A549 (cell line): ENCODE data around the gene DKC1. TPM values are rescaled to one million over a fixed set of nuclear protein-coding genes. Genes with fewer than 3 reads are reported as not detected.

Experiments used
- ATAC-seq, 2 experiments: fragments of 200-7000 bp in 1 of 2; fragments of >200 bp in 1 of 2; cut with Nextera tagmentation in 1 of 2; cut with Tn5 transposase in 1 of 2; 3 replicates each; pipeline versions ENCODE4 v1.8.0 to v1.9.1; 2018 to 2020; ENCODE audit warnings: mild to moderate bottlenecking in 1 of 2, moderate library complexity in 1 of 2
- CTCF ChIA-PET: fragments of 300-600 bp; sonication (Branson Sonifier 250); formaldehyde crosslinking; extraction: SDS; loops from one replicate; lab custom pipeline; 2021; ENCODE audit warnings: antibody characterized with exemption, inconsistent platforms; lab: Yijun Ruan, JAX
- POLR2A ChIA-PET: fragments of 350-600 bp; formaldehyde crosslinking; extraction: SDS; loops from one replicate; lab custom pipeline; 2021; ENCODE audit warnings: antibody characterized with exemption, inconsistent platforms; lab: Yijun Ruan, JAX
- DNase-seq, 2 experiments: peaks; one replicate each; pipeline versions ENCODE4 v3.0.0 to v3.0.0-alpha.2; 2011 to 2016; ENCODE audit warnings: low read depth in 1 of 2, low spot score in 1 of 2
- FAIRE-seq: peaks from 2 replicates; lab custom pipeline; 2011; peaks lifted over from hg19 to GRCh38; lab: Jason Lieb, UNC
- H3K27ac ChIP-seq, 2 experiments: fragments of >200 bp; sonication (Bioruptor Twin); formaldehyde crosslinking; 3 replicates each; pipeline ENCODE4 v1.5.1; 2016 to 2017
- H3K4me1 ChIP-seq: fragments of >200 bp; sonication (Bioruptor Twin); formaldehyde crosslinking; 3 replicates; pipeline ENCODE4 v1.6.1; 2016
- H3K4me2 ChIP-seq: fragments of >200 bp; sonication (Bioruptor Twin); formaldehyde crosslinking; 3 replicates; pipeline ENCODE4 v1.6.1; 2016
- H3K4me3 ChIP-seq: fragments of >200 bp; sonication (Bioruptor Twin); formaldehyde crosslinking; 3 replicates; pipeline ENCODE4 v1.5.1; 2016
- H3K9me3 ChIP-seq: fragments of >200 bp; sonication (Bioruptor Twin); formaldehyde crosslinking; 3 replicates; pipeline ENCODE4 v1.6.1; 2016
- BHLHE40 ChIP-seq: IDR thresholded peaks from 2 replicates; pipeline ENCODE4 v1.6.1; 2012; ENCODE audit warnings: low read depth, low read length, inconsistent platforms
- EHF ChIP-seq: fragments of 250-450 bp; sonication (Bioruptor Pico); IDR thresholded peaks from 2 replicates; pipeline ENCODE4 v1.5.0; 2020; ENCODE audit warnings: mild to moderate bottlenecking
- FOSL2 ChIP-seq, 2 experiments: fragments of 450-650 bp in 1 of 2; fragments of >200 bp in 1 of 2; sonication (Bioruptor Twin) in 1 of 2; formaldehyde crosslinking; IDR thresholded peaks; 2 replicates each; pipeline versions ENCODE4 v1.5.0 to v1.6.1; 2016 to 2020; ENCODE audit warnings: mild to moderate bottlenecking in 1 of 2, moderate library complexity in 1 of 2
- GATA3 ChIP-seq: IDR thresholded peaks from 2 replicates; pipeline ENCODE4 v1.6.1; 2012; ENCODE audit warnings: borderline replicate concordance
- HMGXB4 ChIP-seq: fragments of 250-450 bp; sonication (Bioruptor Pico); IDR thresholded peaks from 2 replicates; pipeline ENCODE4 v1.5.0; 2021; ENCODE audit warnings: mild to moderate bottlenecking, moderate library complexity, borderline replicate concordance
- JUNB ChIP-seq: fragments of >200 bp; sonication (Bioruptor Twin); formaldehyde crosslinking; IDR thresholded peaks from 2 replicates; pipeline ENCODE4 v1.6.1; 2016
- KDM1A ChIP-seq: fragments of 200-600 bp; sonication (generic); IDR thresholded peaks from 2 replicates; pipeline ENCODE4 v1.6.1; 2016; ENCODE audit warnings: low read depth, mild to moderate bottlenecking
- KDM5A ChIP-seq: fragments of 200-600 bp; sonication (generic); IDR thresholded peaks from 2 replicates; pipeline ENCODE4 v1.6.1; 2016; ENCODE audit warnings: antibody characterized with exemption, mild to moderate bottlenecking
- MAZ ChIP-seq: fragments of 150-350 bp; IDR thresholded peaks from 2 replicates; pipeline ENCODE4 v1.6.1; 2014; ENCODE audit warnings: antibody characterized with exemption, low read depth, low read length, borderline replicate concordance
- MYC ChIP-seq: IDR thresholded peaks from 2 replicates; pipeline ENCODE4 v1.6.1; 2012; ENCODE audit warnings: mild to moderate bottlenecking, inconsistent platforms, low read length, improper control_type of control experiment, borderline replicate concordance
- POLR2A ChIP-seq: IDR thresholded peaks from 2 replicates; pipeline ENCODE4 v1.6.1; 2012; ENCODE audit warnings: mild to moderate bottlenecking, low read length
- REST ChIP-seq: fragments of 200-600 bp; sonication (generic); IDR thresholded peaks from 2 replicates; pipeline ENCODE4 v1.6.1; 2016; ENCODE audit warnings: antibody characterized with exemption, mild to moderate bottlenecking, moderate library complexity
- RNF2 ChIP-seq: fragments of 200-600 bp; sonication (generic); IDR thresholded peaks from 2 replicates; pipeline ENCODE4 v1.6.1; 2016; ENCODE audit warnings: low read depth, mild to moderate bottlenecking, antibody characterized with exemption, moderate library complexity, borderline replicate concordance
- SREBF2 ChIP-seq: fragments of 450-650 bp; IDR thresholded peaks from 2 replicates; pipeline ENCODE4 v1.6.1; 2014; ENCODE audit warnings: mild to moderate bottlenecking, moderate library complexity
- TP53 ChIP-seq: fragments of 250-450 bp; sonication (Bioruptor Pico); IDR thresholded peaks from 2 replicates; pipeline ENCODE4 v1.5.0; 2021; ENCODE audit warnings: mild to moderate bottlenecking, moderate library complexity
- ZFP36 ChIP-seq: fragments of 450-650 bp; IDR thresholded peaks from 2 replicates; pipeline ENCODE4 v1.6.1; 2014; ENCODE audit warnings: borderline replicate concordance; ENCODE audit not compliant: partially characterized antibody
- WGBS: methylation state at CpG from one replicate; pipeline ENCODE4 v1.1.6; 2017; ENCODE audit errors: missing lambda C conversion rate; 5-methylcytosine and 5-hydroxymethylcytosine counted together
- polyA plus RNA-seq, 4 experiments: library from polyadenylated mRNA; depleted of rRNA in 3 of 4; stranded (reverse); fragments of >200 nt; fragmentation: RNase III in 1 of 4; extraction: RNeasy Plus Mini Kit Qiagen cat#74134 plus additional on column Dnase treatment in 1 of 4; gene quantifications; 2 replicates in 3 of 4; 3 replicates in 1 of 4; pipeline ENCODE4 v1.2.3, GENCODE V29; 2011 to 2017

DKC1 gene
- polyA plus RNA-seq, 2 of the 4 experiments (the other 2 are of a cell fraction): 166 to 209 TPM

GRCh38 chrX:154718616-154719015, 44.0 kb upstream of the DKC1 start (continued):
- no peak for TF ChIP-seq REST

- ATAC-seq: peak; percentile 52 to 56; a peak in 3 of 6 replicates
Measured at GRCh38 chrX:154719132-154719675, 43.5 kb upstream of the DKC1 start.

More at GRCh38 chrX:154719132-154719675, 43.5 kb upstream of the DKC1 start:
- CTCF ChIA-PET: interaction anchor here (1.1 to 5.2 kb wide), 2 partner anchors 9 to 30 kb away, joined by 3 to 44 read pairs; partner anchors contain the start of gene GAB3
- FAIRE-seq (no peak), DNase-seq (no peak)
- POLR2A ChIA-PET: no interaction called here
- Histone ChIP-seq H3K4me1 (0 out of 3 replicates have a peak, but pooled peaks cover 5% of the 10 kb centered on the region), H3K27ac (no peak overlapping the region), H3K4me2 (peak overlapping the region; percentile 1; the same call in 1 of the 3 replicates), H3K9me3 (no peaks in the 10 kb centered on the region), H3K4me3 (no peak overlapping the region)
- WGBS: 29% methylated on average over 6 of the region's 6 CpGs
- no peak for TF ChIP-seq MAZ
- TF ChIP-seq EHF (CRISPR knock-in tag): no peak
- no peak for TF ChIP-seq KDM5A
- no peak for TF ChIP-seq JUNB
- TF ChIP-seq TP53 (CRISPR knock-in tag): no peak
- TF ChIP-seq BHLHE40: no peak
- no peak for TF ChIP-seq FOSL2 (IDR thresholded peaks at IDR 0.05)
- no peak for TF ChIP-seq FOSL2 (CRISPR knock-in tag; IDR thresholded peaks at IDR 0.05)
- TF ChIP-seq HMGXB4 (CRISPR knock-in tag): no peak
- TF ChIP-seq GATA3: no peak
- no peak for TF ChIP-seq MYC
- TF ChIP-seq REST: no peak
- TF ChIP-seq ZFP36: no peak
- no peak for TF ChIP-seq KDM1A
- no peak for TF ChIP-seq POLR2A
- TF ChIP-seq SREBF2: no peak
- no peak for TF ChIP-seq RNF2
